Upper lobe of left lung (tissue), 6 donors: Measurements from ENCODE around the gene R3HDM4. TPM values are rescaled to one million over a fixed set of nuclear protein-coding genes. Genes with fewer than 3 reads are reported as not detected.
A peak's percentile ranks its signal among the peaks of the same experiment; 100 is the strongest.

Experiments
- ATAC-seq, 2 donors: fragments of 200-7000 bp; cut with Tn5 transposase; one replicate each; pipeline ENCODE4 v1.9.1; 2022; ENCODE audit warnings: mild to moderate bottlenecking in 2 of 2, moderate library complexity in 2 of 2; ENCODE audit not compliant: low FRiP score in 2 of 2
- DNase-seq, 2 donors: peaks; one replicate each; pipeline ENCODE4 v3.0.0-alpha.2; 2019 to 2020
- H3K27ac ChIP-seq, 4 donors: fragments of 200-600 bp; sonication (generic); one replicate each; pipeline ENCODE4 v1.5.1; 2016 to 2019
- H3K27me3 ChIP-seq, 4 donors: fragments of 200-600 bp; sonication (generic); one replicate each; pipeline ENCODE4 v1.5.1; 2017 to 2019
- H3K36me3 ChIP-seq, 4 donors: fragments of 200-600 bp; sonication (generic); one replicate each; pipeline ENCODE4 v1.5.1; 2016 to 2019
- H3K4me1 ChIP-seq, 4 donors: fragments of 200-600 bp; sonication (generic); one replicate each; pipeline ENCODE4 v1.5.1; 2018 to 2019
- H3K4me3 ChIP-seq, 4 donors: fragments of 200-600 bp; sonication (generic); one replicate each; pipeline ENCODE4 v1.5.1; 2017 to 2019; ENCODE audit warnings: mild to moderate bottlenecking in 2 of 4, moderate library complexity in 1 of 4
- H3K9me3 ChIP-seq, 4 donors: fragments of 200-600 bp; sonication (generic); one replicate each; pipeline ENCODE4 v1.5.1; 2018 to 2019
- EP300 ChIP-seq, 4 donors: sonication (generic); formaldehyde crosslinking; IDR thresholded peaks; one replicate each; pipeline ENCODE4 v1.5.1; 2017; ENCODE audit warnings: antibody characterized with exemption in 4 of 4, control low read depth in 2 of 4
- POLR2A ChIP-seq, 4 donors: fragments of 450-650 bp; IDR thresholded peaks; one replicate each; pipeline ENCODE4 v1.5.1; 2016 to 2017; ENCODE audit warnings: antibody characterized with exemption in 4 of 4, mild to moderate bottlenecking in 2 of 4
- POLR2AphosphoS5 ChIP-seq, 2 donors: sonication (generic); formaldehyde crosslinking; IDR thresholded peaks; one replicate each; pipeline ENCODE4 v1.5.1; 2017; ENCODE audit warnings: antibody characterized with exemption in 2 of 2
- WGBS, 2 donors: methylation state at CpG; one replicate each; pipeline ENCODE4 v1.1.5; 2017 to 2018; 5-methylcytosine and 5-hydroxymethylcytosine counted together
- total RNA-seq, 6 donors: library from RNA; depleted of rRNA in 4 of 6; stranded (reverse); fragments of >200 nt in 4 of 6; gene quantifications; one replicate each; pipeline versions ENCODE4 v1.1.0 to v1.2.1, GENCODE V29; 2016 to 2021
- TF ChIP-seq, protein P1 (sequence below), 6 experiments: fragments of 450-650 bp in 4 of 6; fragments of 200-600 bp in 2 of 6; sonication (generic) in 2 of 6; IDR thresholded peaks; one replicate each; pipeline ENCODE4 v1.5.1; 2016 to 2019; ENCODE audit warnings: antibody characterized with exemption in 6 of 6
- donor health status: DM: no; HTN: no; CAD: no; lungs with moderate emphysema.
- donor health status: DM: no; HTN: yes; CAD: no; lungs with severe emphysema.

The R3HDM4 gene
- total RNA-seq, 6 donors from 2014 or later = 39.6 to 71.2 (median 63.3) TPM

DNA sequence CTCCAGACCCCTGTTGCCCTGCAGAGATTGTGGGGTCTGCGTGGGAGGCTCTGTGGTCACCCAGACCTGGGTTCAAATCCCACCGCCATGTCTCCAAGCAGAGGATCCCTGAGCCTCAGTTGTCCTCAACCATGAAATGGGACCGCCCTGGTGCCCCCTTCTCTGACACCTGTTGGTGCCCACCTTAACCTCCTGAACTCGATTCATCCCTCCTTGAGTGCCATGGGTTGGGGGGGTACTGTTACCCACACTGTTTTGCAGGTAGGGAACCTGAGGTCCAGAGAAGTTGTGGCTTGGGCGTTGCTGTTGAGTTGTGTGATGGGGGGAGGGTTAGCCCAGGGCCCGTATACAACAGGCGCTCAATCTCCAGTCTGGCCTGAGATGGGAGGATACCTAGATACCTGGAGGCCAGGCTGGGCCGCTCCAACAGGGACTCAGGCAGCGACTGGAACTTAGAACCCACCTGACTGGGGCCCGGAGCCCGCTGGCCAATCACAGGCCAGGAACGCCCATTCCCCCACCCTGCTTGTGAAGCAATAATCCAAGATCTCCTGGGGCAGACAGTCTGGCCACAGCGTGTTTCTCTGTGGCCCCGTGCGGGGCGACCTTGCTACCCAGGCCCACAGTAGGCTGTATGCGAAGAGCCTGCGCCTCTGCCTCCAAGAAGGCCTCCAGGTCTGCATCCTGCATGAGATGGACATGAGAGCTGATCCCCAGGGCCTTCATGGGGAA is 15.6 kb upstream of the R3HDM4 start:
- no peaks in the 10 kb centered on the region for H3K9me3 ChIP-seq
- H3K4me3 ChIP-seq = no peak overlapping the region
- 83 to 86% methylated on average over 12 to 16 of the region's 18 CpGs for WGBS, 2 donors
- DNase-seq = peak; percentile 79 to 80
- ATAC-seq = no peak
- TF ChIP-seq EP300 (IDR thresholded peaks at IDR 0.05) (no peak), POLR2AphosphoS5 (IDR thresholded peaks at IDR 0.05) (no peak), POLR2A (IDR thresholded peaks at IDR 0.05) (no peak)
- TF ChIP-seq, protein P1, sequence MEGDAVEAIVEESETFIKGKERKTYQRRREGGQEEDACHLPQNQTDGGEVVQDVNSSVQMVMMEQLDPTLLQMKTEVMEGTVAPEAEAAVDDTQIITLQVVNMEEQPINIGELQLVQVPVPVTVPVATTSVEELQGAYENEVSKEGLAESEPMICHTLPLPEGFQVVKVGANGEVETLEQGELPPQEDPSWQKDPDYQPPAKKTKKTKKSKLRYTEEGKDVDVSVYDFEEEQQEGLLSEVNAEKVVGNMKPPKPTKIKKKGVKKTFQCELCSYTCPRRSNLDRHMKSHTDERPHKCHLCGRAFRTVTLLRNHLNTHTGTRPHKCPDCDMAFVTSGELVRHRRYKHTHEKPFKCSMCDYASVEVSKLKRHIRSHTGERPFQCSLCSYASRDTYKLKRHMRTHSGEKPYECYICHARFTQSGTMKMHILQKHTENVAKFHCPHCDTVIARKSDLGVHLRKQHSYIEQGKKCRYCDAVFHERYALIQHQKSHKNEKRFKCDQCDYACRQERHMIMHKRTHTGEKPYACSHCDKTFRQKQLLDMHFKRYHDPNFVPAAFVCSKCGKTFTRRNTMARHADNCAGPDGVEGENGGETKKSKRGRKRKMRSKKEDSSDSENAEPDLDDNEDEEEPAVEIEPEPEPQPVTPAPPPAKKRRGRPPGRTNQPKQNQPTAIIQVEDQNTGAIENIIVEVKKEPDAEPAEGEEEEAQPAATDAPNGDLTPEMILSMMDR (IDR thresholded peaks at IDR 0.05) = no peak
- H3K36me3 ChIP-seq = peaks cover 0 to 18% (median 11%) of the 10 kb centered on the region in 4 donors
- H3K27me3 ChIP-seq = no peaks in the 10 kb centered on the region
- peaks cover 43 to 59% (median 51%) of the 10 kb centered on the region in 4 donors for H3K4me1 ChIP-seq
- H3K27ac ChIP-seq = peak overlapping the region in 3 of 4 donors; percentile 86 to 97 (median 88)

DNA sequence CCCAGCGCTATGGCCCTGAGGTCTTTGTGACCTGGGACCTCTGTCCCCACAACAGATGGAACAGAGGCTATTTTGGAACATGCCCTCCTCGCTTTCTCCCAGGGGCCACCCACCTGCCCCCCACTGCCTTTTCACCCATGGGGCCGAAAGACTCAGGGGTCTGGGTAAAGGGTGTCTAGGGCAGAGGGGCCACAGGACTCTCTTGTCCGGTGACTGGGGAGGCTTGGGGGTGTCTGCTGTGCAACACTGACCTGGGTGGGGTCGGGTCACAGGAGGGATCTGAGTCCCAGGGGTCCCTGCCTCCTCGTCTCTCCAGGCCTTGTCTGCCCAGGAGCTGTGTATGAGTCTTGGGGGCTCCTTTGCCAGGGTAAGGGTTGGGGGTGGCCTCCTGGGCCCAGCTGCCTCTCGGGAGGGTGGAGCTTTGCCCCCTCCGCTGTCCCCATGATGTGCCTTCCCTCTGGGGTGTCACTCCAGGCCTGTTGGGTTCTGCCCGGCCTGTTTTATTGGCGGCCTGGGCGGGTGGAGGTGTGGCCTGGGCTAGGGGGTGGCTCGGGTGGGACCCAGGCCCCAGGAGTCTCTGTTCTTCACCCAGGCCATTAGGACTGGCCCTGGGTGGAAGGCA is 14.9 kb upstream of the R3HDM4 start:
- TF ChIP-seq, protein P1 (IDR thresholded peaks at IDR 0.05) = no peak
- 20 to 74% methylated on average over 1 to 7 of the region's 12 CpGs for WGBS, 2 donors
- DNase-seq (no peak), ATAC-seq (peak in 1 of 2 donors; percentile 12)
- Histone ChIP-seq H3K36me3 (peaks cover 0 to 18% (median 11%) of the 10 kb centered on the region in 4 donors), H3K27ac (peak overlapping the region; percentile 86 to 97 (median 88)), H3K27me3 (no peaks in the 10 kb centered on the region), H3K4me3 (peak overlapping the region in 3 of 4 donors; percentile 90 to 97 (median 97)), H3K4me1 (peaks cover 36 to 52% (median 44%) of the 10 kb centered on the region in 4 donors), H3K9me3 (no peaks in the 10 kb centered on the region)

DNA sequence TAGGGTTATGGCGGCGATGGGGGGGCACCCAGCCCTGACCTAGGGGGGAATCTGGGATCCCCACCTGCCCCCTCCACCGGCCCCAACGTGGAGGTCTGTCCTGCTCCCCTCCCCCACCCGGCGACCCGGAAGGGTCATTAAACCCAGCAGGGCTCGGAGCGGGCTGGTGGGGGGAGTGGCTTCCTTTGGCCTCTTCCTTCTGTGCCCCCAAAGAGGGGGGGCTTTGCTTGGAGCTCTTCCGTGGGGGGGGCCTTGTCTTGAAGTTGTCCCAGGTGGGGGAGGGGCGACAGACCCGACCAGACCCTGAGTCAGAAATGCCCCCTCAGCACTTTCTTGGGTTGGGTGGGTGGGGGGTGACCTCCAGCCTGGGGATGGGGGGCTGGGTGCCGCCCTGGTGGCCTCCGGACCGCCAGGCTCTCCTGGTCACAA is 14.3 kb upstream of the R3HDM4 start:
- Histone ChIP-seq H3K27me3 (no peaks in the 10 kb centered on the region), H3K27ac (peak overlapping the region; percentile 86 to 97 (median 88)), H3K36me3 (peaks cover 0 to 18% (median 9%) of the 10 kb centered on the region in 4 donors), H3K4me1 (peaks cover 30 to 46% (median 39%) of the 10 kb centered on the region in 4 donors), H3K9me3 (no peaks in the 10 kb centered on the region), H3K4me3 (peak overlapping the region; percentile 90 to 97 (median 96))
- ATAC-seq = no peak
- DNase-seq = no peak
- TF ChIP-seq EP300 (IDR thresholded peaks at IDR 0.05) (no peak), POLR2AphosphoS5 (IDR thresholded peaks at IDR 0.05) (no peak), POLR2A (IDR thresholded peaks at IDR 0.05) (no peak)
- 5 to 10% methylated on average over 4 to 5 of the region's 15 CpGs for WGBS, 2 donors

DNA sequence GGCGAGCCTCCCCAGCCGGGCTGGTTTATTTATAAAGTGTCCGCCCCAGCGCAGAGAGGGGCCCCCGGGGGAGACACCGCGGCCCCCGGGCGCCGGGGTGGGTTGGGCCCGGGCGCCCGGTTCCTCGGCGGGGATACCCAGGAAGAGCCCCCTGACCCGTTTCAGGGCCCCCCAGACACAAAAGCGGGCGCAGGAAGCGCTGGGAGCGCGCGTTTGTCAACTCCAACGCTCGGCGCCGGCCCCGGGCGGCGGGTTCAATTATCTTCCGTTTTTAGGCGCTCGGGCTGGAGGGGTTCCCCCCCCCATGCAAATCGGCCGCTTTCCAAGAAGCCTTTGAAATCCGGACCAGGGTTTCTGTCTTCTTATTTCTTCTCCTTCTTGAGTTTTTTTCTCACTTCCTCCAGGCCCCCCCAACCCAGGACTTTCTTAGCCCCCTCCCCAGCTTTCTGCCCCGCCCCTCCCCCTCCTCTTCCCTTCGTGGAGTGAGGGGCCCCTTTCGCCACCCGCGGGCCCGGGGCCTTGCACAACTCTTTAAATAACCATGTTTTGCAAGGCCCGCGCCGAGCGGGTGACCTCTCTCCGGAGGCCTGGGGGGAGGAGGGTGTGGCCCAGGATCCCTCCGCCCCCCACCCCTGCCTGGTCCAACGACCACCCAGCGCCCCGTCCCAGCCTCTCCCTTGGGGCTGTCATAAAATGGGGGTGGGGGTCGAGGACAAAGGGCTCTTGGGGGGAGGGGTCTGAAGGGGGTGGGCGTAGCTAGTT is 13.8 kb upstream of the R3HDM4 start:
- Histone ChIP-seq H3K27me3 (no peaks in the 10 kb centered on the region), H3K4me1 (peaks cover 29 to 43% (median 34%) of the 10 kb centered on the region in 4 donors), H3K4me3 (peak overlapping the region; percentile 90 to 97 (median 96)), H3K9me3 (no peaks in the 10 kb centered on the region), H3K27ac (peak overlapping the region; percentile 86 to 97 (median 88)), H3K36me3 (peaks cover 0 to 18% (median 9%) of the 10 kb centered on the region in 4 donors)
- ATAC-seq (peak; percentile 44 to 54), DNase-seq (peak; percentile 85 to 92)
- no peak for TF ChIP-seq EP300 (IDR thresholded peaks at IDR 0.05)
- TF ChIP-seq POLR2A (IDR thresholded peaks at IDR 0.05) = no peak
- no peak for TF ChIP-seq POLR2AphosphoS5 (IDR thresholded peaks at IDR 0.05)
- TF ChIP-seq, protein P1 (IDR thresholded peaks at IDR 0.05) = no peak
- 0% methylated on average over 29 to 35 of the region's 52 CpGs for WGBS, 2 donors

DNA sequence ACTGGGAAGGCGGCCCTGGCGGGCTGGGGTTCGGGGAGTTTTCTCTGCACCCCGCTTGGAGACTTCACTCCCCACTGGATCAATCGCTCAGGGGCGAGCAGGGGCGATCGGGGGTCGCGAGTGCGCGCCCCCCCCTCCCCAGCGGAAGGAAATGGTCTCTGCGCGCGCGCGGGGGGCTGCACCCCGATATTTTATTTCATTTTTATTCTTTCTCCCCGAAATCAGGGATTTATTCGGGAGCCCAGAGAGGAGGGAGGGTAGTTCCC is 13.2 kb upstream of the R3HDM4 start:
- no peak for DNase-seq

More for the DNA sequence above, 13.2 kb upstream of the R3HDM4 start:
- Histone ChIP-seq H3K4me1 (peaks cover 29 to 47% (median 34%) of the 10 kb centered on the region in 4 donors), H3K36me3 (peaks cover 0 to 18% (median 9%) of the 10 kb centered on the region in 4 donors), H3K4me3 (peak overlapping the region; percentile 90 to 97 (median 96)), H3K27ac (peak overlapping the region; percentile 86 to 97 (median 88)), H3K27me3 (peaks cover 0 to under 1% (median 0%) of the 10 kb centered on the region in 4 donors), H3K9me3 (no peaks in the 10 kb centered on the region)
- TF ChIP-seq, protein P1 (IDR thresholded peaks at IDR 0.05) = no peak
- TF ChIP-seq POLR2AphosphoS5 (IDR thresholded peaks at IDR 0.05) (no peak), POLR2A (IDR thresholded peaks at IDR 0.05) (no peak), EP300 (IDR thresholded peaks at IDR 0.05) (no peak)
- ATAC-seq = no peak
- WGBS, 2 donors = 0% methylated on average over 8 to 21 of the region's 21 CpGs
